Skeletal muscle tissue (tissue), 4 donors: Measurements from ENCODE around the gene ERC2. TPM values are rescaled to one million over a fixed set of nuclear protein-coding genes. Genes with fewer than 3 reads are reported as not detected.

Experiments
- H3K27ac ChIP-seq: one replicate; pipeline ENCODE4 v1.7.0; 2013; ENCODE audit warnings: mild to moderate bottlenecking, low read depth, low read length, inconsistent platforms
- H3K27me3 ChIP-seq, 3 donors: one replicate each; pipeline ENCODE4 v1.7.0; 2013; ENCODE audit warnings: low read length in 3 of 3; ENCODE audit not compliant: control insufficient read depth in 3 of 3, insufficient read depth in 3 of 3
- H3K36me3 ChIP-seq, 3 donors: one replicate each; pipeline ENCODE4 v1.7.0; 2013; ENCODE audit warnings: low read length in 3 of 3; ENCODE audit not compliant: control insufficient read depth in 3 of 3, insufficient read depth in 3 of 3
- H3K4me1 ChIP-seq, 3 donors: one replicate each; pipeline ENCODE4 v1.7.0; 2013; ENCODE audit warnings: low read length in 3 of 3, mild to moderate bottlenecking in 3 of 3; ENCODE audit not compliant: control insufficient read depth in 3 of 3, insufficient read depth in 3 of 3
- H3K4me3 ChIP-seq, 3 donors: one replicate each; pipeline ENCODE4 v1.7.0; 2013; ENCODE audit warnings: low read length in 3 of 3
- H3K9ac ChIP-seq, 3 donors: one replicate each; pipeline ENCODE4 v1.7.0; 2013; ENCODE audit warnings: low read length in 3 of 3, mild to moderate bottlenecking in 3 of 3, moderate library complexity in 2 of 3, low read depth in 1 of 3
- H3K9me3 ChIP-seq, 3 donors: one replicate each; pipeline ENCODE4 v1.7.0; 2013; ENCODE audit warnings: low read length in 3 of 3; ENCODE audit not compliant: control insufficient read depth in 3 of 3
- total RNA-seq: library from RNA; depleted of rRNA; stranded (reverse); fragments of >200 nt; gene quantifications from one replicate; pipeline ENCODE4 v1.2.3, GENCODE V29; 2014
- donor health status: Osteomylitis.

The ERC2 gene
- total RNA-seq, 1 donor from 2014 or later: 1.0 TPM

DNA sequence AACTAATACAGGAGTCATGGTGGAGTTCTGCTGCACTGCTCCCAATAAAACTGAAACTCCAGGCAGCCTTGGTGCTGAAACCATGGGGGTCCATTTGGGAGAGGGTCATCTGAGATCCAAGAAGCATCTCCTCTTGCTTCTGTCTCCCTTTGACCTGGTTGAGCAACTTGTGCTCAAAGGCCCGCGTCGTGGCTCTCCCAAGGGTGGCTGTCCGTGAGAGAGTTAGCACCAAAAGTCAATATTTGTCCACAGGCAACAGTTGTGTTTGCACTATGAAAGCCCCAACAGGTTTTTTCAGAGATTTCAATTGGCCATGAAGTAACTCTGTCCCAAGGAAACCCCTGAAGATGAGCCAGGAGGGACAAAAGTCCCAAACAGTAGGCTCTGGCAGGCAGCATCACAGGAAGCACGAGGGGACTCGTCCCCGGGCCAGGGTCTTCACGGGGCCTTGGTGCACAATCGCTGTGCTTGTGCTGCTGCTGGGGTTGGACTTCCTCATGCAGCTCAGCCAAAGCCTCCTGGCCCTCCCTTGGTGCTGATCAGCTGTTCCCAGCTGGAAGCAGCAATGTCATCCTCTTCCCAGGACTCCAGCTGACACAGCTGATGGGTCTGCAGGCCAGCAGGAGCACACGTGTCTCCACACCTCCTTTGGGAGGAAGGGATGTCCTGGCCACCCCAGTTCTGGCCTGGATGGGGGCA is 941.8 kb downstream of the ERC2 start:
- H3K4me1 ChIP-seq: no peaks in the 10 kb centered on the region
- H3K27ac ChIP-seq: no peak overlapping the region
- H3K4me3 ChIP-seq: no peak overlapping the region
- no peaks in the 10 kb centered on the region for H3K27me3 ChIP-seq
- no peaks in the 10 kb centered on the region for H3K9me3 ChIP-seq
- no peaks in the 10 kb centered on the region for H3K36me3 ChIP-seq
- no peak overlapping the region for H3K9ac ChIP-seq

DNA sequence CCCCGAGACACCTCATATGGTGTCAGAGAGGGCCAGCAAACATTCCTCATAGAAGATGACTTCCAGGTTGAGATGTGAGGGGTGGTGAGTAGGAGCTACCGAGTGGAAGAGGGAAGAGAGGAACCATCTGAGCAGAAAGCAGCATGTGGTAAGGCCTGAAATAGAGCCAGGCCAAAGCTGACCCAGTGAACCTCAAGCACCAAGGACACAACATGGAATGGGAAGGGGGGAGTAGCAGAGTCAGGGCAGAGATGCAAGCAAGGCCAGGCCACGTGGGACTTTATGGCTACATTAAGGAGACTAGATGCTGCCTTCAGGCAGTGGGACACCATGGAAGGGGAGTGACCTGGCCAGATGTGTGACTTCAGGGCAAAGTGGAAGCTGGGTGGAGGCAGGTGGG is 942.8 kb downstream of the ERC2 start:
- Histone ChIP-seq H3K9me3 (no peaks in the 10 kb centered on the region), H3K4me3 (no peak overlapping the region), H3K27me3 (no peaks in the 10 kb centered on the region), H3K36me3 (no peaks in the 10 kb centered on the region), H3K27ac (no peak overlapping the region), H3K4me1 (peaks cover 0 to 2% (median 0%) of the 10 kb centered on the region in 3 donors), H3K9ac (no peak overlapping the region)

DNA sequence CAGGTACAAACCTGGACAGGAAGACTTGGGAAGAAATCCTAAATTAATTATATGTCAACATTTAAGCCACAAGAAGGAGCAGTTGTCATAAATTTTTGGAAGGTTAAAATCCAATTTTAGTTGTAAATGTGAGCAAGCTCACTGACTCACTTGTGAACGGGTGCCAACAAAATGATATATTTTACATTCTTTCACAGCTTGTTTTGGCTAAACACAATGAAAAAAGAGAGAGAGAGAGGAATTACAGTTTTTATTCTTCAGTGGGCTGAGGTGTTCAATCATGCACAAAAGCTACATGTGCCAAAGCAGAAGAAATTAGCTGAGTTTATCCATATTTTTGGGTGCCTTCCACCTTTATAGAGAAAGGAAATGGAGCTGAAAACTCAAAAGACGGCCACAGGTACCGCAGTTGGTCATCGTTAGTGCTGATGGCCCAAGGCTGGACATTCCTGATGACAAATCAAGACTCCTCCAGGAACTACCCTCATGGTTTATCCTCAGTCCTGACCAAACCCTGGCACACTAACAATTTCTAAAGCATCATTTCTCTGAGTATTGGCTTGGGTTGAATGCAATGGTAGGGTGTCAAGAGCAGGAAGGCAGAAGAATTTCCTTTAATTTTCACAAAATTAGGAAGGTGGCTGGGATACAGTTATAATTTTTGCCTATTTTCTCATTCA is 943.6 kb downstream of the ERC2 start:
- H3K4me1 ChIP-seq: peaks cover 0 to 2% (median 0%) of the 10 kb centered on the region in 3 donors
- H3K27ac ChIP-seq: no peak overlapping the region
- no peak overlapping the region for H3K4me3 ChIP-seq
- no peaks in the 10 kb centered on the region for H3K9me3 ChIP-seq
- H3K36me3 ChIP-seq: no peaks in the 10 kb centered on the region
- no peak overlapping the region for H3K9ac ChIP-seq
- H3K27me3 ChIP-seq: no peaks in the 10 kb centered on the region

DNA sequence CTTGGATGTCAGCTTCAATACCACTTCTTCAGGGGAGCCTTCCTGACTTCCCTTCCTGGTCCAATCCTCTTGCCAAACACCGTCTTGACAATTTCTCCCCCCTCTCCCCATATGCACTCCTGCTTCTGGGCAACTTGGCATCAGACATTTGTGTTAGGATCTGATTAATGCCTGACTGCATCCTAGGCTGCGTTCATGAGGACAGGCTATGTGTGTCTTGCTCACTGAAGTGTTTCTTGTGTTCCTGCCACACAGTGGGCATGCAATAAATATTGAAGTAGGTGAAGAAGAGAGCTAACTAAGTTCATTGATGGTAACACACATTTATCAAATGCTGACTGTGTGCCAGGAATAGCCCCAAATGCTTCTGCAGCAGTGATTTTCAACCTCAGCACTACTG is 944.8 kb downstream of the ERC2 start:
- Histone ChIP-seq H3K4me1 (peaks cover 0 to 2% (median 0%) of the 10 kb centered on the region in 3 donors), H3K27me3 (no peaks in the 10 kb centered on the region), H3K27ac (no peak overlapping the region), H3K36me3 (no peaks in the 10 kb centered on the region), H3K4me3 (no peak overlapping the region), H3K9ac (no peak overlapping the region), H3K9me3 (no peaks in the 10 kb centered on the region)

DNA sequence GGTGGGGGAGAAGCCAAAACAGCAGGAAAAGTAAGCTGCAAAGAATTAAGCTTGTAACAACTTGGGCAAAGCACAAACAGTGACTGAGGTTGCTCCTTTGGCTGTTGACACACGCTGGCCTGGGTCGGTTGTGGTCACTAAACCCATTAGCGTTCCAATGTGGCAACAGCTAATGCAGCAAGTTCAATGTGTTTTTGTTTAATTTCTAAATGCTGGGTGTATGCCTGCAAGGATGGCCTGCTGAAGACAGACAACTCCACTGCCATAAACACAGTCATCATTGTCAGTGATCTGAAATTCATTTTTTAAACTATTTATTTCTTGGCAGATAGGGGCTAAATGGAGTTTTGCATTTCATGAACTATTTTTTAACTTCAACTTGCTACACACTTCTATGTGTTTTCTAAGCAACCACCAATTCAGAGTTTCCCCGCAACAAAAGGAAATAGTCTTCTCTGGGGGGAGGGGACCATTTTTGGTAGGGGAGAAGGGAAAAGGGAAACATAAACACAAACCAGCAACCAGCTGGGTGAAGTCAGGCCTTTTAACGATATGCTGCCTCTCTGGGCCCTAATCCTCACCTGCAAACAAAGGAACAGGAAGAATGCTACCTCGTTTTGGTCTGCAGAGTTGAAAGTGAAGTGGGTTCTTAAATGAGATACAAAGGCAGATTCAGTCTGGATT is 946.4 kb downstream of the ERC2 start:
- H3K9me3 ChIP-seq: no peaks in the 10 kb centered on the region
- peaks cover 0 to under 1% (median 0%) of the 10 kb centered on the region in 3 donors for H3K27me3 ChIP-seq
- no peak overlapping the region for H3K9ac ChIP-seq
- no peak overlapping the region for H3K27ac ChIP-seq
- no peak overlapping the region for H3K4me3 ChIP-seq
- H3K4me1 ChIP-seq: peaks cover 0 to 2% (median 0%) of the 10 kb centered on the region in 3 donors
- H3K36me3 ChIP-seq: no peaks in the 10 kb centered on the region

DNA sequence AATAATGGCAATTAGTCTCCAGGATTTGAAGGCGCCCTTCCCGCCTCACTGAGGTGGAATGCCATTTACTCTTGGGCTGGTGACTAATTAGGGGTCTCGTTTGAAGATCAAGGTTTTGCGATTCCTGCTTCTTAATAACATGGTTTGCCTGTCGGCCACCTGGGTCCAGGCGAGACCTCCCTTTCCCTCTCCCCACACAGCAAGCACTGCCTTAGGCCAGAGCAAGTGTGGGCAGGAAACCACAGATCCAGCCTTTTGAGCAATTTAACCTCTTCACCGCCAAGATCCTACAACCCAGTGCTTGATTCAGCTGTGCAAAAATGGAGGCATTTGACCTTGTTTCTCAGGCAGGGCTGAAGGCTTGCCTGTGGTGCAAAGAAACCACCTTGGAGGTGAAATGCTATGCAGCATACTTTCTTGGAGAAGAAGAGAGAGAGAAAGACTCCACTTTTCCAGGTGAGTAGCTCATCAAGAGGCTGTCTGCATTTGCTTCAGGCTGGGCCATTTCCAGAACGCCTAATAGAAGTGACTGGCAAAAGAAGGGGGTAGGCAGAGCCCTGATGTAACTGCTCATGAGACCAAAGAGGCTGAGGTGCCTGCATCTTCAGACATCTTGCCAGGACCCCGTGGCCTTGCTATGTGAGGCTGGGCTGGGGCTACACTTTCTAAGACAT is 947.1 kb downstream of the ERC2 start:
- Histone ChIP-seq H3K4me3 (no peak overlapping the region), H3K4me1 (peaks cover 0 to 2% (median 0%) of the 10 kb centered on the region in 3 donors), H3K27ac (no peak overlapping the region), H3K9ac (no peak overlapping the region), H3K27me3 (peaks cover 0 to 5% (median 0%) of the 10 kb centered on the region in 3 donors), H3K9me3 (no peaks in the 10 kb centered on the region), H3K36me3 (no peaks in the 10 kb centered on the region)

DNA sequence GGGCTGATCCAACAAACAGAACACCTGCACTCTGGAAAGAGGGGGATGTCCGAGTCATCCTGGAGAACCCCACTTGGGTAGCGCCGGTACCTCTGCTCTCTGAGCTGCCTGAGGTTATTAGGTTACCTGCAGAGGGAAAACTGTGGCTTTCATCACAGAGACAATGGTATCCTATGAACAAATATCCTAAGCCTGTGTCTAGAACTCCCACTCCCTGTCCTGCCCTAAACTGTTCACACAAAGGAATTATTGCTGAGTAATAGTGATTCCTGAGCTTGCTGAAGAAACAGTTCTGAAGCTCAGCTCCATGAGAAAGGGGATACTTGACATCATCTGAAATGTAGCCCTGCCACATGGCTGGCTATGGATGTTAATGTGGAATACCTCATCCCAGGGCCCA is 949.2 kb downstream of the ERC2 start:
- H3K36me3 ChIP-seq: no peaks in the 10 kb centered on the region
- no peak overlapping the region for H3K27ac ChIP-seq
- no peak overlapping the region for H3K9ac ChIP-seq
- H3K9me3 ChIP-seq: no peaks in the 10 kb centered on the region
- H3K27me3 ChIP-seq: peaks cover 0 to 8% (median 0%) of the 10 kb centered on the region in 3 donors
- H3K4me1 ChIP-seq: peaks cover 0 to 2% (median 0%) of the 10 kb centered on the region in 3 donors
- H3K4me3 ChIP-seq: no peak overlapping the region

DNA sequence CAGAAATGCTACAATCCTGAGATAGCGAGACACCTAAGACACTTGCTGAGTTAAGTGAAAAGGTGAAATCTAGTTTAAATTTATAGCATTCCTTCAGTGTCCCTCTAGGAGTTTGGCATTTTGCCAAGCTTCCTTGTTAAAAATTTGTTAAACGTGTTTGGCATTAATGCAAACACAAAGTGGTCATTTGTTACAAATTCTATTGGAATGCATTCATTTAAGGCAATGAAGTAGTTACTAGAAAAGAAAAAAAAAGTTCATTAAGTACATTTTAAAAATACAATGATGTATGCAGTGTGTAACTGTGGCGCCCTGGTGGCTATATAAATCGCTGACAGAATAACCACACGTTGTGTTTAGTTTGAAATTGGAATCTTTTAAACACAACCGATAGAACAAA is 949.8 kb downstream of the ERC2 start:
- no peaks in the 10 kb centered on the region for H3K36me3 ChIP-seq
- H3K9me3 ChIP-seq: no peaks in the 10 kb centered on the region
- no peak overlapping the region for H3K27ac ChIP-seq
- H3K27me3 ChIP-seq: peaks cover 0 to 8% (median 0%) of the 10 kb centered on the region in 3 donors
- peaks cover 0 to 2% (median 0%) of the 10 kb centered on the region in 3 donors for H3K4me1 ChIP-seq
- no peak overlapping the region for H3K4me3 ChIP-seq
- H3K9ac ChIP-seq: no peak overlapping the region

DNA sequence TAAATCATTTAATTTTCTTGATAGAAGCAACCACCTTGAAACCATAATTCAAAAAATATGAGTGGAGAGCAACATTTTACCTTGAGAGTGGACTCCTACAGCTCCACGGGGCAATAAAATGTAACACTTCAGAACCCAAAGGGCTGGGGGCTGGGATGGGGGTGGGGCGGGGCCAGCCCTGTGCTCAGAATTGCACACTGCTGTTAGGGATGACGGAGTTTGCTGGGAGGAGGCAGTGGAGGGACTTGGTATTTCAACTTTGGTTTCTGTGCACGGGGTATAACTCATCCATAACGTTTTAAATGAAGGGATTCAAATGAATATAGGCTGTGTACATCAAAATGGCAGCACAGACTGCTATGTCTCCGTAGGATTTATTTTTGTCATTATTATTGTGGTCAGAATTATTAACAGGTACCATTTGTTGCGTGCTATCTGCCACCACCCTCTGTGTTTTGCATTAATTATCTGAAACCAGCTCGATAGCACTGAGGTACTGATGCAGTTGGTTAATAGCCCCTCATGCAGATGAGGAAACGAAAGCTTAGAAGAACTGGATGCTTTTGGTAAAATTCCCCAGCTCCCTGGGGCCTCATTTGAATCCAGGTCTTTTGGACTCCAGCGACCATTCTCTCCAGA is 951.8 kb downstream of the ERC2 start:
- Histone ChIP-seq H3K27ac (no peak overlapping the region), H3K4me1 (peaks cover 0 to 2% (median 0%) of the 10 kb centered on the region in 3 donors), H3K4me3 (no peak overlapping the region), H3K36me3 (no peaks in the 10 kb centered on the region), H3K9ac (no peak overlapping the region), H3K9me3 (no peaks in the 10 kb centered on the region), H3K27me3 (peaks cover 0 to 8% (median 3%) of the 10 kb centered on the region in 3 donors)
